HepG2 (cell line): ENCODE results near the gene TTC38. TPM values are rescaled to one million over a fixed set of nuclear protein-coding genes. Genes with fewer than 3 reads are reported as not detected.

Experiments used
- ADNP ChIP-seq: sonication (generic); formaldehyde crosslinking; IDR thresholded peaks from 2 replicates; pipeline ENCODE4 v1.4.0; 2020; ENCODE audit warnings: missing genetic modification reagents
- DNMT1 ChIP-seq: sonication (generic); formaldehyde crosslinking; IDR thresholded peaks from 2 replicates; pipeline ENCODE4 v1.5.1; 2020; ENCODE audit warnings: mild to moderate bottlenecking, missing genetic modification reagents
- DZIP1 ChIP-seq: sonication (generic); formaldehyde crosslinking; IDR thresholded peaks from 2 replicates; pipeline ENCODE4 v1.5.0; 2020; ENCODE audit warnings: mild to moderate bottlenecking, missing genetic modification reagents
- ISL2 ChIP-seq: sonication (generic); formaldehyde crosslinking; IDR thresholded peaks from 2 replicates; pipeline ENCODE4 v1.5.0; 2020; ENCODE audit warnings: missing genetic modification reagents
- MEIS1 ChIP-seq: sonication (generic); formaldehyde crosslinking; IDR thresholded peaks from 2 replicates; pipeline ENCODE4 v1.9.0; 2021; ENCODE audit warnings: mild to moderate bottlenecking, missing genetic modification reagents, moderate library complexity, borderline replicate concordance
- MNT ChIP-seq: fragments of 450-650 bp; IDR thresholded peaks from 2 replicates; pipeline ENCODE4 v1.6.1; 2016
- NCOA5 ChIP-seq: sonication (generic); formaldehyde crosslinking; IDR thresholded peaks from 2 replicates; pipeline ENCODE4 v1.4.0; 2020; ENCODE audit warnings: missing genetic modification reagents
- POGK ChIP-seq: sonication (generic); formaldehyde crosslinking; conservative IDR thresholded peaks from 2 replicates; pipeline ENCODE4 v1.8.0; 2022; ENCODE audit warnings: mild to moderate bottlenecking, moderate library complexity, missing genetic modification reagents
- SMAD3 ChIP-seq: sonication (generic); formaldehyde crosslinking; IDR thresholded peaks from 2 replicates; pipeline ENCODE4 v1.4.0; 2020; ENCODE audit warnings: missing genetic modification reagents
- SNAPC2 ChIP-seq: sonication (generic); formaldehyde crosslinking; IDR thresholded peaks from 2 replicates; pipeline ENCODE4 v1.8.1; 2022; ENCODE audit warnings: mild to moderate bottlenecking, missing genetic modification reagents
- STAT6 ChIP-seq: sonication (generic); formaldehyde crosslinking; IDR thresholded peaks from 2 replicates; pipeline ENCODE4 v1.4.0; 2020; ENCODE audit warnings: missing genetic modification reagents, mild to moderate bottlenecking, borderline replicate concordance
- TARDBP ChIP-seq: sonication (generic); formaldehyde crosslinking; IDR thresholded peaks from 2 replicates; pipeline ENCODE4 v1.8.0; 2022; ENCODE audit warnings: mild to moderate bottlenecking, missing genetic modification reagents
- TBL1XR1 ChIP-seq: fragments of 150-350 bp; IDR thresholded peaks from 2 replicates; pipeline ENCODE4 v1.6.1; 2014; ENCODE audit warnings: borderline replicate concordance, low read length; ENCODE audit not compliant: partially characterized antibody
- YEATS4 ChIP-seq: sonication (generic); formaldehyde crosslinking; IDR thresholded peaks from 2 replicates; pipeline ENCODE4 v1.4.0; 2020; ENCODE audit warnings: missing genetic modification reagents, borderline replicate concordance
- ZBTB20 ChIP-seq: sonication (generic); formaldehyde crosslinking; IDR thresholded peaks from 2 replicates; pipeline ENCODE4 v1.8.1; 2023; ENCODE audit warnings: missing genetic modification reagents, low read depth, mild to moderate bottlenecking, borderline replicate concordance
- ZNF343 ChIP-seq: sonication (generic); formaldehyde crosslinking; IDR thresholded peaks from 2 replicates; pipeline ENCODE4 v1.4.0; 2020; ENCODE audit warnings: mild to moderate bottlenecking, missing genetic modification reagents
- ZNF619 ChIP-seq: sonication (generic); formaldehyde crosslinking; IDR thresholded peaks from 2 replicates; pipeline ENCODE4 v1.4.0; 2020; ENCODE audit warnings: mild to moderate bottlenecking, missing genetic modification reagents
- ZNF800 ChIP-seq: sonication (generic); formaldehyde crosslinking; IDR thresholded peaks from 2 replicates; pipeline ENCODE4 v1.4.0; 2020; ENCODE audit warnings: missing genetic modification reagents
- polyA plus RNA-seq, 8 experiments: library from polyadenylated mRNA; depleted of rRNA in 3 of 8; stranded (reverse) in 7 of 8; unstranded in 1 of 8; fragments of >200 nt; fragmentation: Illumina TruSeq in 4 of 8; extraction: Trizol in 4 of 8; gene quantifications; 2 replicates each; pipeline versions ENCODE4 v1.2.1 to v1.2.3, GENCODE V29; 2011 to 2016; ENCODE audit warnings: low read depth in 4 of 8, missing spikeins in 1 of 8, mixed read lengths in 1 of 8; ENCODE audit not compliant: insufficient read depth in 1 of 8
- total RNA-seq, 5 experiments: library from RNA; depleted of rRNA; stranded (reverse); fragments of >200 nt; fragmentation: Illumina TruSeq; extraction: Trizol; gene quantifications; 2 replicates each; pipeline ENCODE4 v1.2.3, GENCODE V29; 2016; ENCODE audit warnings: low read depth in 1 of 5

The TTC38 gene
- total and polyA plus RNA-seq, 2 of the 13 experiments (the other 11 are each of a cell fraction or from before 2014, with no cell fraction given): 101 to 105 TPM

- peak; percentile 87 for TF ChIP-seq POGK (CRISPR knock-in tag)
- no peak for TF ChIP-seq ZBTB20 (CRISPR knock-in tag)
- TF ChIP-seq ZNF800: peak; percentile 94
- TF ChIP-seq ZNF343 (CRISPR knock-in tag): peak; percentile 80; the same call in 1 of the 2 replicates
- TF ChIP-seq YEATS4 (CRISPR knock-in tag): peak; percentile 89
- no peak for TF ChIP-seq ADNP (CRISPR knock-in tag)
- TF ChIP-seq ISL2 (CRISPR knock-in tag): no peak
- 0 out of 2 replicates have a peak, but pooled peaks have one; percentile 28 for TF ChIP-seq ZNF619 (CRISPR knock-in tag)
- TF ChIP-seq TBL1XR1: no peak
- no peak for TF ChIP-seq MNT
- TF ChIP-seq SNAPC2: peak; percentile 58; the same call in 1 of the 2 replicates
- TF ChIP-seq NCOA5 (CRISPR knock-in tag): no peak
- no peak; the same call in 1 of the 2 replicates for TF ChIP-seq DNMT1 (CRISPR knock-in tag)
- TF ChIP-seq SMAD3 (CRISPR knock-in tag): peak; percentile 63; the same call in 1 of the 2 replicates
- peak; percentile 74 for TF ChIP-seq DZIP1
- 0 out of 2 replicates have a peak, but pooled peaks have one; percentile 77 for TF ChIP-seq STAT6 (CRISPR knock-in tag)
- no peak for TF ChIP-seq MEIS1 (CRISPR knock-in tag)
- peak; percentile 72 for TF ChIP-seq TARDBP (CRISPR knock-in tag)
Measured at GRCh38 chr22:46250035-46250782, 17.6 kb upstream of the TTC38 start, which contains the start of gene CDPF1 (continued).
